Glutamatergic neuron (in vitro differentiated cells): ENCODE results near the gene MAMDC4. TPM values are rescaled to one million over a fixed set of nuclear protein-coding genes. Genes with fewer than 3 reads are reported as not detected.

ENCODE experiments used
- DNase-seq: peaks from one replicate; pipeline ENCODE4 v3.0.0; 2022
- H3K27ac Mint-ChIP-seq: one replicate; pipeline ENCODE4 v1.8.0; 2020; ENCODE audit warnings: mild to moderate bottlenecking, mixed read lengths, inconsistent platforms; ENCODE audit not compliant: unreplicated experiment
- H3K27me3 Mint-ChIP-seq: one replicate; pipeline ENCODE4 v1.8.0; 2020; ENCODE audit warnings: mild to moderate bottlenecking, moderate library complexity, mixed read lengths, inconsistent platforms; ENCODE audit not compliant: unreplicated experiment
- H3K36me3 Mint-ChIP-seq: one replicate; pipeline ENCODE4 v1.8.0; 2020; ENCODE audit warnings: mild to moderate bottlenecking, mixed read lengths, inconsistent platforms; ENCODE audit not compliant: unreplicated experiment
- H3K4me1 Mint-ChIP-seq: one replicate; pipeline ENCODE4 v1.8.0; 2020; ENCODE audit warnings: mild to moderate bottlenecking, low read depth, mixed read lengths, inconsistent platforms; ENCODE audit not compliant: unreplicated experiment
- H3K4me3 Mint-ChIP-seq: one replicate; pipeline ENCODE4 v1.8.0; 2020; ENCODE audit warnings: mild to moderate bottlenecking, mixed read lengths, inconsistent platforms; ENCODE audit not compliant: unreplicated experiment
- H3K9me3 Mint-ChIP-seq: one replicate; pipeline ENCODE4 v1.8.0; 2020; ENCODE audit warnings: mild to moderate bottlenecking, moderate library complexity, mixed read lengths, inconsistent platforms; ENCODE audit not compliant: unreplicated experiment
- total RNA-seq: library from RNA; stranded (reverse); fragmentation: NEBNext Ultra II Directional; extraction: Animal tissue kit (Norgen Biotek cat#: 25700); gene quantifications from one replicate; pipeline ENCODE4 v1.2.1, GENCODE V29; 2021; ENCODE audit not compliant: unreplicated experiment
- TF ChIP-seq, protein P1 (sequence below): fragments of 200-600 bp; sonication (generic); IDR thresholded peaks from one replicate; pipeline ENCODE4 v1.5.0; 2021; ENCODE audit not compliant: partially characterized antibody, unreplicated experiment

Gene MAMDC4
- total RNA-seq, 1 donor from 2014 or later, result 17.6 TPM

DNA sequence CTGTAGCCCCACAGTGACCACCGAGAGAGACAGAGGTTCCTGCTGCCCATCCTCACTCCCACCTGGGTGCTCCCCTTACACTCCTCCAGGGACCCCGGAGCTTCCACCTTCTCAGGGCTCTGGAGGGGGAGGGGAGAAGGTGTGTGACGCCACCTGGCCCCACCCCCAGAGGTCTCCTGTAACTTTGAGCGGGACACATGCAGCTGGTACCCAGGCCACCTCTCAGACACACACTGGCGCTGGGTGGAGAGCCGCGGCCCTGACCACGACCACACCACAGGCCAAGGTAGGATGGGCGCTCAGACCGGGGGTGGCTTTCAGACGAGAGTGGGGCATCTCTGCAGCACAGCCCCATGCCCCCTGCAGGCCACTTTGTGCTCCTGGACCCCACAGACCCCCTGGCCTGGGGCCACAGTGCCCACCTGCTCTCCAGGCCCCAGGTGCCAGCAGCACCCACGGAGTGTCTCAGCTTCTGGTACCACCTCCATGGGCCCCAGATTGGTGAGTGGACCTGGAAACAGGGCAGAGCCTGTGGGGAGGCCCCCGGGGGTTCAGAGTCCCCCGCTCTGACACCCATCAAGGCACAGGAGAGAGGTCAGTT lies 4.5 kb downstream of the MAMDC4 start:
- H3K9me3 Mint-ChIP-seq, result peaks cover 2% of the 10 kb centered on the region

DNA sequence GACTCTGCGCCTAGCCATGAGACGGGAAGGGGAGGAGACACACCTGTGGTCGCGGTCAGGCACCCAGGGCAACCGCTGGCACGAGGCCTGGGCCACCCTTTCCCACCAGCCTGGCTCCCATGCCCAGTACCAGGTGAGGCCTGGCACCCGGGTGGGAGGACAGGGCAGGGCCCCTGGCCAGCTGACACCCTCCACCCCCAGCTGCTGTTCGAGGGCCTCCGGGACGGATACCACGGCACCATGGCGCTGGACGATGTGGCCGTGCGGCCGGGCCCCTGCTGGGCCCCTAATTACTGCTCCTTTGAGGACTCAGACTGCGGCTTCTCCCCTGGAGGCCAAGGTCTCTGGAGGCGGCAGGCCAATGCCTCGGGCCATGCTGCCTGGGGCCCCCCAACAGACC lies 5.0 kb downstream of the MAMDC4 start:
- Mint-ChIP-seq H3K27ac (no peak overlapping the region), H3K27me3 (no peaks in the 10 kb centered on the region), H3K4me1 (peaks cover 2% of the 10 kb centered on the region), H3K36me3 (no peaks in the 10 kb centered on the region), H3K9me3 (peaks cover 2% of the 10 kb centered on the region), H3K4me3 (no peak overlapping the region)
- DNase-seq, result peak; percentile 25
- TF ChIP-seq, protein P1, sequence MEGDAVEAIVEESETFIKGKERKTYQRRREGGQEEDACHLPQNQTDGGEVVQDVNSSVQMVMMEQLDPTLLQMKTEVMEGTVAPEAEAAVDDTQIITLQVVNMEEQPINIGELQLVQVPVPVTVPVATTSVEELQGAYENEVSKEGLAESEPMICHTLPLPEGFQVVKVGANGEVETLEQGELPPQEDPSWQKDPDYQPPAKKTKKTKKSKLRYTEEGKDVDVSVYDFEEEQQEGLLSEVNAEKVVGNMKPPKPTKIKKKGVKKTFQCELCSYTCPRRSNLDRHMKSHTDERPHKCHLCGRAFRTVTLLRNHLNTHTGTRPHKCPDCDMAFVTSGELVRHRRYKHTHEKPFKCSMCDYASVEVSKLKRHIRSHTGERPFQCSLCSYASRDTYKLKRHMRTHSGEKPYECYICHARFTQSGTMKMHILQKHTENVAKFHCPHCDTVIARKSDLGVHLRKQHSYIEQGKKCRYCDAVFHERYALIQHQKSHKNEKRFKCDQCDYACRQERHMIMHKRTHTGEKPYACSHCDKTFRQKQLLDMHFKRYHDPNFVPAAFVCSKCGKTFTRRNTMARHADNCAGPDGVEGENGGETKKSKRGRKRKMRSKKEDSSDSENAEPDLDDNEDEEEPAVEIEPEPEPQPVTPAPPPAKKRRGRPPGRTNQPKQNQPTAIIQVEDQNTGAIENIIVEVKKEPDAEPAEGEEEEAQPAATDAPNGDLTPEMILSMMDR, result no peak

More for the DNA sequence above, 4.5 kb downstream of the MAMDC4 start:
- Mint-ChIP-seq H3K4me3 (no peak overlapping the region), H3K4me1 (peaks cover 2% of the 10 kb centered on the region), H3K27ac (no peak overlapping the region), H3K36me3 (no peaks in the 10 kb centered on the region), H3K27me3 (no peaks in the 10 kb centered on the region)
- TF ChIP-seq, protein P1, result no peak
- peak; percentile 14 for DNase-seq

DNA sequence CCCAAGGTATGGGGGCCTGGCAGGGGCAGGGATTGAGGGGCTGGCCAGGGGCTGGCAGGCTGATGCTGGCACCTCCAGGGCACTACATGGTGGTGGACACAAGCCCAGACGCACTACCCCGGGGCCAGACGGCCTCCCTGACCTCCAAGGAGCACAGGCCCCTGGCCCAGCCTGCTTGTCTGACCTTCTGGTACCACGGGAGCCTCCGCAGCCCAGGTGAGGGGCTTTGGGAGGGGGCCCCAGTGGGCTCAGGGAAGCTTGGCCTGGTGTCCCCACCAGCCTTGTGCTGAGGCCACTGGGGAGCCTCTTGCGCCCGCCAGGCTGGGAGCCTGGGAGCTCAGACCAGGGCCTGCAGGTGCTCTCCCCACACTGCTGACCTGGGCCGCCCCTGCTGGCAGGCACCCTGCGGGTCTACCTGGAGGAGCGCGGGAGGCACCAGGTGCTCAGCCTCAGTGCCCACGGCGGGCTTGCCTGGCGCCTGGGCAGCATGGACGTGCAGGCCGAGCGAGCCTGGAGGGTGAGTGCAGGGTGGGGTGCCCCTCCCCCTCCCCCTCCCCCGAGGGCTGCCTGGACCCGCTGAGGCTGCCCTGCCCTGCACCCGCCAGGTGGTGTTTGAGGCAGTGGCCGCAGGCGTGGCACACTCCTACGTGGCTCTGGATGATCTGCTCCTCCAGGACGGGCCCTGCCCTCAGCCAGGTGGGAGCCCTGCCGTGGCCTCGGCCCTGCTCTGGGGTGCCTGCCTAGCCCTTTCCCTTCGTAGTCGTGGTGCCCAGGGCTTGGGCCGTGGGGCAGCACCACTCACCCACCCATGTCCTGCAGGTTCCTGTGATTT lies 5.7 kb downstream of the MAMDC4 start:
- Mint-ChIP-seq H3K9me3 (peaks cover 3% of the 10 kb centered on the region), H3K27ac (no peak overlapping the region), H3K27me3 (no peaks in the 10 kb centered on the region), H3K4me3 (no peak overlapping the region), H3K4me1 (peaks cover 2% of the 10 kb centered on the region), H3K36me3 (no peaks in the 10 kb centered on the region)
- TF ChIP-seq, protein P1, result no peak
- peak; percentile 23 for DNase-seq

- Mint-ChIP-seq H3K36me3 (no peaks in the 10 kb centered on the region), H3K9me3 (peaks cover 4% of the 10 kb centered on the region), H3K27ac (no peak overlapping the region), H3K27me3 (no peaks in the 10 kb centered on the region), H3K4me1 (peaks cover 2% of the 10 kb centered on the region), H3K4me3 (no peak overlapping the region)
- TF ChIP-seq, protein P1, result no peak
- DNase-seq, result peak; percentile 16
Measured at GRCh38 chr9:136858452-136858843, 6.3 kb downstream of the MAMDC4 start.
